ENCODE measurements around the gene MCTP1. TPM values are rescaled to one million over a fixed set of nuclear protein-coding genes. Genes with fewer than 3 reads are reported as not detected.

The MCTP1 gene
- total RNA-seq, 4 donors from 2014 or later = 5.7 to 33.5 (median 17.4) TPM

GRCh38 chr5:94901191-94901979, 383.5 kb downstream of the MCTP1 start:
- H3K4me3 ChIP-seq (replicated peaks in 1 of 3) = no peak overlapping the region
- 82 to 84% methylated on average over 5 of the region's 5 CpGs for WGBS, 2 donors
- no peak for DNase-seq
- H3K9me3 ChIP-seq = no peaks in the 10 kb centered on the region
- no peak overlapping the region for H3K27ac ChIP-seq
- no peaks in the 10 kb centered on the region for H3K27me3 ChIP-seq
- H3K4me1 ChIP-seq = no peaks in the 10 kb centered on the region
- no peaks in the 10 kb centered on the region for H3K36me3 ChIP-seq
- no peak for TF ChIP-seq CTCF (IDR thresholded peaks at IDR 0.05)
- no peak for TF ChIP-seq POLR2A (IDR thresholded peaks at IDR 0.05)
- intact Hi-C loops (cut with DNase I) = no loop called here

GRCh38 chr5:94900006-94900505, 384.8 kb downstream of the MCTP1 start:
- H3K27me3 ChIP-seq = no peaks in the 10 kb centered on the region
- H3K36me3 ChIP-seq = no peaks in the 10 kb centered on the region
- H3K4me3 ChIP-seq (replicated peaks in 1 of 3) = no peak overlapping the region
- H3K4me1 ChIP-seq = no peaks in the 10 kb centered on the region
- no peak overlapping the region for H3K27ac ChIP-seq
- no peaks in the 10 kb centered on the region for H3K9me3 ChIP-seq
- DNase-seq = no peak
- WGBS, 2 donors = 85 to 91% methylated on average over 3 of the region's 3 CpGs
- intact Hi-C loops (cut with DNase I) = no loop called here
- TF ChIP-seq POLR2A (IDR thresholded peaks at IDR 0.05) (no peak), CTCF (IDR thresholded peaks at IDR 0.05) (no peak)

- intact Hi-C loops (cut with DNase I) = no loop called here
- WGBS, 2 donors = 36 to 44% methylated on average over 5 of the region's 5 CpGs
- Histone ChIP-seq H3K27me3 (no peaks in the 10 kb centered on the region), H3K4me1 (no peaks in the 10 kb centered on the region), H3K9me3 (no peaks in the 10 kb centered on the region), H3K27ac (no peak overlapping the region), H3K4me3 (replicated peaks in 1 of 3) (no peak overlapping the region), H3K36me3 (no peaks in the 10 kb centered on the region)
- no peak for DNase-seq
- TF ChIP-seq CTCF (IDR thresholded peaks at IDR 0.05) (peak in 2 of 6 experiments; percentile 19 to 21), POLR2A (IDR thresholded peaks at IDR 0.05) (no peak)
Observed at GRCh38 chr5:94893412-94894135, 391.3 kb downstream of the MCTP1 start.

GRCh38 chr5:94891972-94892371, 392.9 kb downstream of the MCTP1 start:
- no peaks in the 10 kb centered on the region for H3K36me3 ChIP-seq
- TF ChIP-seq CTCF (IDR thresholded peaks at IDR 0.05) = no peak
- TF ChIP-seq POLR2A (IDR thresholded peaks at IDR 0.05) = no peak
- no peak for DNase-seq
- H3K4me1 ChIP-seq = no peaks in the 10 kb centered on the region
- H3K4me3 ChIP-seq (replicated peaks in 1 of 3) = no peak overlapping the region
- no peaks in the 10 kb centered on the region for H3K27me3 ChIP-seq
- 96% methylated on average over 9 of the region's 9 CpGs for WGBS, 2 donors
- no peak overlapping the region for H3K27ac ChIP-seq
- H3K9me3 ChIP-seq = no peaks in the 10 kb centered on the region
- intact Hi-C loops (cut with DNase I) = no loop called here

GRCh38 chr5:94891565-94891964, 393.3 kb downstream of the MCTP1 start:
- Histone ChIP-seq H3K27ac (no peak overlapping the region), H3K4me3 (replicated peaks in 1 of 3) (no peak overlapping the region), H3K27me3 (no peaks in the 10 kb centered on the region), H3K36me3 (no peaks in the 10 kb centered on the region), H3K4me1 (no peaks in the 10 kb centered on the region), H3K9me3 (no peaks in the 10 kb centered on the region)
- WGBS, 2 donors = 90 to 95% methylated on average over 5 of the region's 5 CpGs
- TF ChIP-seq CTCF (IDR thresholded peaks at IDR 0.05) (no peak), POLR2A (IDR thresholded peaks at IDR 0.05) (no peak)
- intact Hi-C loops (cut with DNase I) = no loop called here
- DNase-seq = no peak
